ENCODE data around the gene RNF224.
"Not testable (repeated sequence)": the region's sequence is repeated elsewhere in the genome, so short reads cannot be mapped to it uniquely, and the experiment has no call there.

The RNF224 gene

GRCh38 chr9:137256362-137256761, 29.1 kb downstream of the RNF224 start:
- peaks cover 1% of the 10 kb centered on the region for H3K36me3 Mint-ChIP-seq
- H3K27ac Mint-ChIP-seq: no peak overlapping the region
- no peaks in the 10 kb centered on the region for H3K9me3 Mint-ChIP-seq
- ATAC-seq: no peak
- peaks cover 32% of the 10 kb centered on the region for H3K4me1 Mint-ChIP-seq
- peak overlapping the region; percentile 83 for H3K4me3 Mint-ChIP-seq
- no peaks in the 10 kb centered on the region for H3K27me3 Mint-ChIP-seq

GRCh38 chr9:137256856-137257255, 29.6 kb downstream of the RNF224 start:
- no peak overlapping the region for H3K27ac Mint-ChIP-seq
- H3K9me3 Mint-ChIP-seq: no peaks in the 10 kb centered on the region
- peak overlapping the region; percentile 9 for H3K4me3 Mint-ChIP-seq
- H3K4me1 Mint-ChIP-seq: peaks cover 37% of the 10 kb centered on the region
- H3K36me3 Mint-ChIP-seq: peaks cover 6% of the 10 kb centered on the region
- ATAC-seq: no peak
- H3K27me3 Mint-ChIP-seq: no peaks in the 10 kb centered on the region

DNA sequence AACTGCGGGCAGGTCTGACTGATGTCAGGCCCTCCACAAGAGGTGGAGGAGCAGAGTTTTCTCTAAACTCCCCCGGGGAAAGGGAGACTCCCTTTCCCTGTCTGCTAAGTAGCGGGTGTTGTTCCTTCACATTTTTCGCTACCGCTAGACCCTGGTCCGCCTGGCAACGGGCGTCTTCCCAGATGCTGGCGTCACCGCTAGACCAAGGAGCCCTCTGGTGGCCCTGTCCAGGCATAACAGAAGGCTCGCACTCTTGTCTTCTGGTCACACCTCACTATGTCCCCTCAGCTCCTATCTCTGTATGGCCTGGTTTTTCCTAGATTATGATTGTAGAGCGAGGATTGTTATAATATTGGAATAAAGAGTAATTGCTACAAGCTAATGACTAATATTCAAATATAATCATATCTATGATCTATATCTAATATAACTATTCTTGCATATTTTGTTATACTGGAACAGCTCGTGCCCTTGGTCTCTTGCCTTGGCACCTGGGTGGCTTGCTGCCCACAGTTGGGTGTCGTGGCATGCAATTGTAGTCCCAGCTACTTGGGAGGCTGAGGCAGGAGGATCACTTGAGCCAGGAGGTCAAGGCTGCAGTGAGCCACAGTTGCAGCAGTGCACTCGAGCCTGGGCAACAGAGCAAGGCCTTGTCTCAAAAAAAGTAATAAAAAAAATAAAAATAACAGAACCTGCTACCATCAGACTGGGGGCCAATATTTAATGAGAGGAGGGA, 35.0 kb downstream of the RNF224 start:
- peak overlapping the region; percentile 46 for H3K27ac Mint-ChIP-seq

DNA sequence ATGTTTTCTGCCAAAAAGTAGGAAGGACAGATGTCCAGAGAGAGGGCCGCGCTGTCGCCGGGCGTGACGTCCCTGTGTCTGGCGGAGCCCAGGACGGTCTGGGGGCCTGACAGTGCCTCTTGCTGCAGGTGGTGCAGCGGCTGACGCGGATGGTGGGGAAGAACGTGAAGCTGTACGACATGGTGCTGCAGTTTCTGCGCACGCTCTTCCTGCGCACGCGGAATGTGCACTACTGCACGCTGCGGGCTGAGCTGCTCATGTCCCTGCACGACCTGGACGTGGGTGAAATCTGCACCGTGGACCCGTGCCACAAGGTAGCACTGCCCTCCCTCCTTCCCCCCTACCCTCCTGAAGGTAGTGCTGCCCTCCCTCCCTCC, 35.6 kb downstream of the RNF224 start:
- ATAC-seq: no peak
- Mint-ChIP-seq H3K9me3 (no peaks in the 10 kb centered on the region), H3K27me3 (no peaks in the 10 kb centered on the region), H3K4me1 (peaks cover 12% of the 10 kb centered on the region), H3K27ac (no peak overlapping the region), H3K36me3 (peaks cover 34% of the 10 kb centered on the region), H3K4me3 (no peak overlapping the region)

More for the DNA sequence above, 35.0 kb downstream of the RNF224 start:
- not testable (repeated sequence) for ATAC-seq, H3K4me3 Mint-ChIP-seq, H3K4me1 Mint-ChIP-seq, H3K9me3 Mint-ChIP-seq, H3K27me3 Mint-ChIP-seq
- peaks cover 28% of the 10 kb centered on the region for H3K36me3 Mint-ChIP-seq

DNA sequence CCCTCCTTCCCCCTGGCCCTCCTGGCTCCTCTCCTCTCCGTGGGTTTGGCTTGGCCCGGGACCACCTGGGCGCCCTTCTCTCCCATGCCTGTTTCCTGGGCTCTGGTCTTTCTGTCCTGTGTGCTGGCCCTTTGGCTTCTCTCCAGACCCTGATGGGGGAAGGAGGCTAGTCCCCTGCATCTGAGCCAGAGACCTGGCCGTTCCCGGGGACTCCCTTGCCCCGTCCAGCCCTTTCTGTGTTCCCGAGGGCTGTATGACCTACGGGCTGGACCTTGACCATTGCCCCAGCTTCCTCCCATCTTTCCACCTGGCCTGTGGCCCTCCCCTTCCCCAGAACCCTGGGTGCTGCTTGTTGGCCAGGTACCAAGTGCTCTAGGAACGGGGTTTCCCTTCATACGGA, 36.2 kb downstream of the RNF224 start:
- ATAC-seq: no peak
- H3K27ac Mint-ChIP-seq: no peak overlapping the region
- peaks cover 40% of the 10 kb centered on the region for H3K36me3 Mint-ChIP-seq
- H3K4me1 Mint-ChIP-seq: peaks cover 19% of the 10 kb centered on the region
- peaks cover under 1% of the 10 kb centered on the region for H3K9me3 Mint-ChIP-seq
- no peak overlapping the region for H3K4me3 Mint-ChIP-seq
- no peaks in the 10 kb centered on the region for H3K27me3 Mint-ChIP-seq

DNA sequence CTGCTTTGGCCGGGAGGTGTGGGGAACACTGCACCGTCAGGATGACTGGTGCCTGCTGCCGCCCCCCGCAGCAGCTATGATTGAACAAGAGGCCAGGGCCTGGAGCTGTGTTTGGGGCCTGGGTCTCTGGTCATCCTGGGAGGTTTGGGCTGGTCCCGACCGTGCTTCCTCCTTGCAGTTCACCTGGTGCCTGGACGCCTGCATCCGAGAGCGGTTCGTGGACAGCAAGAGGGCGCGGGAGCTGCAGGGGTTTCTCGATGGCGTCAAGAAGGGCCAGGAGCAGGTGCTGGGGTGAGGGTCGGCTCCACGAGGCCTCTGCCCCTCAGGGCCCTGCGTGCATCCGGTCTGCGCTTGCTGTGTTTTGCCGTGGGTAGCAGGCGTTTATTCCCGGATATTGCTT, 36.8 kb downstream of the RNF224 start:
- H3K4me1 Mint-ChIP-seq: peaks cover 24% of the 10 kb centered on the region
- peaks cover 3% of the 10 kb centered on the region for H3K9me3 Mint-ChIP-seq
- no peak for ATAC-seq
- H3K36me3 Mint-ChIP-seq: peaks cover 45% of the 10 kb centered on the region
- H3K27me3 Mint-ChIP-seq: no peaks in the 10 kb centered on the region
- H3K27ac Mint-ChIP-seq: no peak overlapping the region
- no peak overlapping the region for H3K4me3 Mint-ChIP-seq

GRCh38 chr9:137265496-137266161, 38.3 kb downstream of the RNF224 start:
- Mint-ChIP-seq H3K4me1 (peaks cover 35% of the 10 kb centered on the region), H3K36me3 (peaks cover 54% of the 10 kb centered on the region), H3K27me3 (no peaks in the 10 kb centered on the region), H3K27ac (no peak overlapping the region), H3K9me3 (peaks cover 3% of the 10 kb centered on the region), H3K4me3 (no peak overlapping the region)
- no peak for ATAC-seq

DNA sequence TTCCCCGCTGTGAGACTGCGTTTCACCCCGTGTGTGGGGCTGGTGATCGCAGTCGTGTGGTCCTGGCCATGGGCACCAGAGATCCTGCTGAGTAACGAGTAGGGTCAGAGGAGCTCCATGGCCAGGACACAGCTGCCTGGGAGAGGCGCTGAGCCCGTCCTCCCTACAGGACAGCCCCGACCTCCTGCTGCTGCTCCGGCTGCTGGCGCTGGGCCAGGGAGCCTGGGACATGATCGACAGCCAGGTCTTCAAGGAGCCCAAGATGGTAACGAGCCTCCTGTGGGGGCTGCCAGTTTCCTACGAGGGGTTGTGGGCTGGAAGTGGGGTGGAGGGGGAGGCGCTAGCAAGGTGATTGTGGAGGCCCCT, 38.8 kb downstream of the RNF224 start:
- H3K27ac Mint-ChIP-seq: peak overlapping the region; percentile 37
- no peaks in the 10 kb centered on the region for H3K27me3 Mint-ChIP-seq
- no peak for ATAC-seq
- peaks cover 39% of the 10 kb centered on the region for H3K4me1 Mint-ChIP-seq
- H3K4me3 Mint-ChIP-seq: no peak overlapping the region
- H3K9me3 Mint-ChIP-seq: peaks cover 3% of the 10 kb centered on the region
- peaks cover 54% of the 10 kb centered on the region for H3K36me3 Mint-ChIP-seq

DNA sequence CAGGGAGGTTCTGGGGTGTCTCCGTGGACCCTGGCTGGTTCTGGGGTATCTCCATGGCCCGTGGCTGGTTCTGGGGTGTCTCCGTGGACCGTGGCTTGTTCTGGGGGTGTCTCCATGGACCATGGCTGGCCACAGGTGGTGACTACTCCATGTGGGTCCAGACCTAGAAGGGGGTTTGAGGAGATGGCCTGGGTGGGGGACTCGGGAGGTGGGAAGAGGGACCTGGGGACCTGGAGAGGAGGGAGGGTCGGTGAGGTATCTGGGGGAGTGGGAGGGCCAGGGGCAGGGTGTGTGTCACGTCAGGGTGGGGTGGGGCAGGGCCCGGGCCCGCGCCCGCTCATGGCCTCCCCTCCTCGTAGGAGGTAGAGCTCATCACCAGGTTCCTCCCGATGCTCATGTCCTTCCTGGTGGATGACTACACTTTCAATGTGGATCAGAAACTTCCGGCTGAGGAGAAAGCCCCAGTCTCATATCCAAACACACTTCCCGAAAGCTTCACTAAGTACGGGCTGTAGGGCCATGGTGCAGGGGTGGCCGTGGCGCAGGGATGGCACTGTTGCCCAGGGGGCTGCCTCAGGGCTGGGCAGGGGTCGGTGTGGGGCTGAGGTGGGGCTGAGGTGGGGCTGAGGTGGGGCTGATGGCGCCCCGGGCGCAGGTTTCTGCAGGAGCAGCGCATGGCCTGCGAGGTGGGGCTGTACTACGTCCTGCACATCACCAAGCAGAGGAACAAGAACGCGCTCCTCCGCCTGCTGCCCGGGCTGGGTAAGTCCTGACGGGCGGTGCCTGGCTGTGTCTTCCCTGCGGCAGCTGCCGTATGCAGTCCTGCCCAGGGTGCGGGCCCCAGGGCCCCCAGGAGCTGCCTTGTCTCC, 39.5 kb downstream of the RNF224 start:
- no peak for ATAC-seq
- H3K36me3 Mint-ChIP-seq: peaks cover 48% of the 10 kb centered on the region

DNA sequence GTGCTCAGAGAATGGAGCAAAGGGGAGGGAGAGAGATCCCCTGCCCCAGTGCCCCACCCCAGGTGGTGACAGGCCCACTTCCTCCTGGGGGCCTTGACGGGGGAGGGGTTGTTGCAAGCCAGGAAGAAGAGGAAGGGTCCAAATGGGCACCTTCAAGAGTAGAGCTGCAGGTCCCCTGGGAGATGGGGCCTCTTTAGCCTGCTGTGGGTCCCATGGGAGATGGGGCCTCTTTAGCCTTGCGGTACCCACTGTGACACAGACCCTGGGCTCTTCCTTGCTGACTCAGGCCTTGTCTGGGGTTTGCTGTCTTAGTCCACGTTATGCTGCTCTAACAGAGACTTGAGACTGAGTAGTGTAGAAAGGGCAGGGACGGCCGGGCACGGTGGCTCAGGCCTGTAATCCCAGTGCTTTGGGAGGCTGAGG, 40.6 kb downstream of the RNF224 start:
- H3K4me3 Mint-ChIP-seq: peak overlapping the region; percentile 81
- no peaks in the 10 kb centered on the region for H3K27me3 Mint-ChIP-seq
- peak overlapping the region; percentile 76 for H3K27ac Mint-ChIP-seq
- peak; percentile 87 for ATAC-seq
- H3K4me1 Mint-ChIP-seq: peaks cover 35% of the 10 kb centered on the region
- peaks cover 45% of the 10 kb centered on the region for H3K36me3 Mint-ChIP-seq
- H3K9me3 Mint-ChIP-seq: peaks cover 3% of the 10 kb centered on the region

More for the DNA sequence above, 39.5 kb downstream of the RNF224 start:
- no peaks in the 10 kb centered on the region for H3K27me3 Mint-ChIP-seq
- H3K4me1 Mint-ChIP-seq: peaks cover 38% of the 10 kb centered on the region
- peak overlapping the region; percentile 76 for H3K27ac Mint-ChIP-seq
- no peak overlapping the region for H3K4me3 Mint-ChIP-seq
- peaks cover 3% of the 10 kb centered on the region for H3K9me3 Mint-ChIP-seq

DNA sequence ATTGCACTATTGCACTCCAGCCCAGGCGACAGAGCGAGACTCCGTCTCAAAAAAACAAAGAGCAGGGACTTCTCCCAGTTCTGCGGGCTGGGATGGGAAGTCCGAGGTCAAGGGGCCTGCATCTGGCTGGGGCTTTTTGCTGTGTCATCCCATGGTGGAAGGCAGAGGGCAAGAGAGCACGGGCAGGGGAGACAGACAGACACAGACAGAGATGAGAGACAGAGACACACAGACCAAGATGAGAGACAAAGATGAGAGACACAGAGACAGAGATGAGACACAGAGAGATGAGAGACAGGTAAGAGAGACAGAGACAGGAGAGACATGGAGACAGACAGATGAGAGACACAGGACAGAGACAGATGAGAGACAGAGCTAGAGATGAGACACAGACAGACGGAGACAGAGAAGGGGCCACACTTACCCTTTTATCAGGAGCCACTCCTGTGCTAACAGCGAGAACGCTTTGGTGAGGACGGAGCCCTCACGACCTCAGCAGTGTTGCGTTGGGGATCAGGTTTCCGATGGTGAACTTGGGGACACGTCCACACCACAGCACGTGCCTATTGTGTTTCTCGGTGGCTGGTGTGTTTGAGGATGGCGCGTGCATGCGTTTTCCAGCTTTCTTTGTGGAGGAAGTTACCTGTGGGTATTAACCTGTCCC, 41.4 kb downstream of the RNF224 start:
- Mint-ChIP-seq H3K27ac (peak overlapping the region; percentile 76), H3K27me3 (no peaks in the 10 kb centered on the region), H3K4me3 (peak overlapping the region; percentile 81), H3K4me1 (peaks cover 35% of the 10 kb centered on the region), H3K36me3 (peaks cover 47% of the 10 kb centered on the region), H3K9me3 (peaks cover 3% of the 10 kb centered on the region)
- no peak for ATAC-seq

- H3K36me3 Mint-ChIP-seq: peaks cover 44% of the 10 kb centered on the region
- peaks cover 3% of the 10 kb centered on the region for H3K9me3 Mint-ChIP-seq
- H3K27ac Mint-ChIP-seq: peak overlapping the region; percentile 76
- peak; percentile 68 for ATAC-seq
- peak overlapping the region; percentile 81 for H3K4me3 Mint-ChIP-seq
- peaks cover 38% of the 10 kb centered on the region for H3K4me1 Mint-ChIP-seq
- H3K27me3 Mint-ChIP-seq: no peaks in the 10 kb centered on the region
These were observed 42.0 kb downstream of the RNF224 start for GRCh38 chr9:137269231-137269772.

DNA sequence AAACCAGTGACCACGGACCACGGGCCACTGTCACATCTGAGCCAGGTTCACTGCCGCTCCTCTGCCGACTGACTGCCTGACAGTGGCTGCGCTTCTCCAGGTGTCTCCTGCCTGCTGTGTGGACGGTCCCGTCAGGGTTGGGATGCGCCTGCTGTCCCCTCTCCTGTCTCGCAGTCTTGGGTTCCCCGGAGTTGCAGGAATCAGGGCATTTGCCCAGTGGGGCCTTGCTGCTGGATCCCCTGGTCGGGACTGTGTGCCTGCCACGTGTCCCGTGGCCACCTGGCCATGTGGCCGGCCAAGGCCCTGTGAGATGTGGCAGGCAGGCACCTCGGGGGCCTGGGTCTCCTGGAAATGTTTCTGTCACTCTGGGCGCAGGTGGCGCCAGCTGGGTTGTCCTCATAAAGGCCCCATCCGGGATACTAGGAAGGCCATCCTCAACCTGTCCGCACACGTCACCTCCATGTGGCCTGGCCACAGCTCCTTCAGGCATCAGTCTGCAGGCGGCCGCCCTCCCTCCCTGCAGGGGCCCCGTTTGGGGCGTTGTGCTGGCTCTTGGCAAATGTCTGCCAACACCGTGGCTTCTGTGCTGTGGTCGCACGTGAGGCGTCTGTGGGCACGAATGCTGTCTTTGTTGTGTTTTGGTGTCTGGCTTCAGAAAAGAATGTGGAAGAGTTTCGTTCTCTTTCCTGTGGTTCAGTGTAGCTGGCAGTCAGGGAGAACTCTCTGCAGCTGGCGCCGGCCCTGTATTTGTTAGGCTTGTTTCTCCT, 43.8 kb downstream of the RNF224 start:
- no peaks in the 10 kb centered on the region for H3K27me3 Mint-ChIP-seq
- no peak overlapping the region for H3K27ac Mint-ChIP-seq
- H3K4me1 Mint-ChIP-seq: peaks cover 56% of the 10 kb centered on the region
- ATAC-seq: no peak
- peaks cover 41% of the 10 kb centered on the region for H3K36me3 Mint-ChIP-seq
- H3K9me3 Mint-ChIP-seq: peaks cover 3% of the 10 kb centered on the region
- no peak overlapping the region for H3K4me3 Mint-ChIP-seq

- peaks cover 41% of the 10 kb centered on the region for H3K36me3 Mint-ChIP-seq
- H3K9me3 Mint-ChIP-seq: peaks cover 3% of the 10 kb centered on the region
- H3K4me3 Mint-ChIP-seq: no peak overlapping the region
- no peaks in the 10 kb centered on the region for H3K27me3 Mint-ChIP-seq
- peaks cover 62% of the 10 kb centered on the region for H3K4me1 Mint-ChIP-seq
- no peak for ATAC-seq
- H3K27ac Mint-ChIP-seq: no peak overlapping the region
These were observed 44.4 kb downstream of the RNF224 start for GRCh38 chr9:137271696-137272076.
